NCI-H128 (cell line): ENCODE results near the gene RPL39L.

Source experiments
- DNase-seq: peaks from one replicate; lab custom pipeline; 2025; ENCODE audit not compliant: unreplicated experiment; lab: John Stamatoyannopoulos, UW

RPL39L gene

GRCh38 chr3:187102073-187102634, 37.1 kb downstream of the RPL39L start:
- no peak for DNase-seq

DNA sequence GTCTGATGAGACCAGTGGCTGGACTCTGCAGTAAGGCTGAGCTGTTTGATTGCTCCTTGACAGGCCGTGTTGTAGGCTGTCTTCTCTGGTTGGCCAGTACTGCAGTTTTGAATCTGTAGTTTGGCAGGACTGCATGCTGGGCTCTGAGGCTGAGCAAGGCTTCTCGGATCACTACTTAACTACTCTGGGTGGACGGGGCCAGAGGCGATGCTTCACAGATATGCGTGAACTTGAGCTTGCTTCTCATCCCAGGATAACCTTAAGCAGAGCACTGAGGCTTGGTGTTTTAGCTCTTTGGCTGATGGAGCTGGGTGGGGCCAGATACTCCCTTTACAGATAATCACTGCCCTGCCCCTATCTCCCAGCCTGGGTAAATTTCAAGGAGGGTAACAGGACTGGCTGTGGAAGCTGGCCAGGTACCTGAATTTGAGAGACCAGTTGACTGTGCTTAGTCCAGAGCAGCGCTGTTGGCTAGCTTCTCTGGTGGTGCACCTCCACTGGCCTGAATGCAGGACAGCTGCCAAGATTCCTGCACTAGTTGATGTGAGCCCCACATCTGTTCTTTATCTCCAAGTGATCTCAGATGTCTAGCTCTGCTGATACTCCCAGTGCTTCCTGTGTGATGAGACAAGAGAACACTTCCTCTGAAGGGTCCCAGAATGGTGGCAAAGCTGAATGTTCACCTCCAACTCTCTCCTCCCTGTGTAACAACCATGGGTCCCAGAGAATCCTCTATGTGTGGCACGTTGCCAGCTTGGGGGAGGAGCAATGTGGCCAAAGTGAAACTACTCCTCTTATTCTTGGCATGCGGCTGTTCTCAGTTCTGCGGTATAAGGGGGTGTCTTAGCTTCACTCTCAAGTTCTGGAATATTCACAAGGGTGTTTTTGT, 37.9 kb downstream of the RPL39L start:
- no peak for DNase-seq

GRCh38 chr3:187098923-187099512, 40.3 kb downstream of the RPL39L start:
- no peak for DNase-seq

- DNase-seq: no peak
Measured at GRCh38 chr3:187093320-187093719, 46.0 kb downstream of the RPL39L start.

GRCh38 chr3:187088701-187089100, 50.6 kb downstream of the RPL39L start:
- DNase-seq: no peak

GRCh38 chr3:187086831-187087230, 52.5 kb downstream of the RPL39L start:
- DNase-seq: no peak

DNA sequence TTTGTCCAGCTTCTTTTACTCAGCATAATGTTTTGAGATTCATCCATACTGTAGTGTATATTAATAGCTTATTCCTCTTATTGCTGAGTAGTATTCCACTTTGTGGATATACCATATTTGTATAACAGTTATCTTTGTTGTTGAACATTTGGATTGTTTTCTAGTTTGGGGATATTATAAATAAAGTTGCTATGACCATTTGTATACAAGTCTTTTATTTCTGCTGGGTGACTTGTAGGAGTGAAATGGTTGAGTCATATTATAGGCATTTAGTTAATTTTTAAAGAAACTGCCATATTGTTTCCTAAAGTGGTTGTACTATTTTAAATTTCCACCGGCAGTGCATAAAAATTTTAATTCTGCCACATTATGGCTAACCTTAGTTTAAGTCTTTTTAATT, 53.4 kb downstream of the RPL39L start:
- DNase-seq: no peak

DNA sequence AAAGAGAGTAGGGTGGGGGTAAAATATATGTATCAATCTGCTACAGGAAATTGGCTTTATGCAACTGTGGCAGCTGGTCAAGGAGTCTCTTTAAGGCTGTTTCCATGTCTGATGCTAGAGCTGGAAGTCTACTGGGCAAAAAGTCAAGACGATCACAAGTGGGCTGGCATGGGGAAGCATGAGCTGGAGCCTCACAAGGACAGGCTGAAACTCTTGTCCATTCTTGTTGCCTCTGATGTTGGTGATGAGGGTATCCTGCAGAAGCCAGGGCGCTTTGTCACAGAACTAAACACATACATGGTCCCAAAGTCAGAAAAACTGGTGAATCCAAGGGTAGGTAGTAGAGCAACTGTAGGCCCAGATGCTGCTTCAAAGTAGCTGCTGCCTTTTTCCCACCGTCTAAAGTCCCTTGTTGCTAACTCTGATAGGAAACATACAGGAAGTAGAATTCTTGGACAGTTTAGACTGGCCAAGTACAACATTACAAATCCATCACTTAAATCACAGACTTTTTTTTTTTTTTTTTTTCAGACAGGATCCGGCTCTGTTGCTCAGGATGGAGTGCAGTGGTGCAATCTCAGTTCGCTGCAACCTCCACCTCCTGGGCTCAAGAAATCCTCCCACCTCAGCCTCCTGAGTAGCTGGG, 54.2 kb downstream of the RPL39L start:
- no peak for DNase-seq

- DNase-seq: no peak
Measured at GRCh38 chr3:187084580-187084979, 54.7 kb downstream of the RPL39L start.

DNA sequence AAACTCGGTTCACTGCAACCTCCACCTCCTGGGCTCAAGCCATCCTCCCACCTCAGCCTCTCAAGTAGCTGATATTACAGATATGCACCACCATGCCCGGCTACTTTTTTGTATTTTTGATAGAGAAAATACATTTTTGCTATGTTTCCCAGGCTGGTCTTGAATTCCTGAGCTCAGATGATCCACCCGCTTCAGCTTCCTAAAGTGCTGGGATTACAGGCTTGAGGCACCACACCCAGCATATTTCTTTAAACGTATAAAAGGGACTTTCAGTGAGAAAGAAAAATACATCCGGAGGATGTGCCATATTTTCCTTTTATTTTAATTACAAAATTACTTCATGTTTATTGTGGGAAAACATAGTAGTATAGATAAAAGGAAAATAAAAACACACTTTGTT, 55.2 kb downstream of the RPL39L start:
- DNase-seq: no peak

- no peak for DNase-seq
Measured at GRCh38 chr3:187082758-187083375, 56.4 kb downstream of the RPL39L start.

DNA sequence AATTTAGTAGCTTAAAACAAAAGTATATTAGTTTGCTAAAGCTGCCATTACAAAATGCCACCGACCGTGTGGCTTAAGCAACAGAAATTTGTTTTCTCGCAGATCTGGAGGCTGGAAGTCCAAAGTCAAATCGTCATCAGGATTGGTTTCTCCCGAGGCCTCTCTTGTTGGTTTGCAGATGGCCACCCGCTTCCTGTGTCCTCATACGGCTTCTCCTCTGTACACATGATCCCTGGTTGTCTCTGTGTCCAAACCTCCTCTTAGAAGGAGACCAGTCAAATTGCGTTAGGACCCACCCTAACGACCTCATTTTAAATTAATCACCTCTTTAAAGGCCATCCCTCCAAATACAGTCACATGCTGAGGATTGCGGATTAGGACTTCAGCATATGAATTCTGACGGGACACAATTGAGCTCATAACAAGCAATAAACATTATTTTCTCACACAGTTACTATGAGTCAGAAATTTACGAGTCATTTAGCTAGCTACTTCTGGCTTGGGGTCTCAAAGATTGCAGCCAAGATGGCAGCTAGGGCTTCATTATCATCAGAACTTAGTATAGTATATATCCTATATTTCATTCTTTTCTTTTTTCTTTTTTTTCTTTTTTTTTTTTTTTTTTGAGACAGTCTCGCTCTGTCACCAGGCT, 58.4 kb downstream of the RPL39L start:
- DNase-seq: no peak

- DNase-seq: no peak
Measured at GRCh38 chr3:187079090-187080022, 59.9 kb downstream of the RPL39L start.

DNA sequence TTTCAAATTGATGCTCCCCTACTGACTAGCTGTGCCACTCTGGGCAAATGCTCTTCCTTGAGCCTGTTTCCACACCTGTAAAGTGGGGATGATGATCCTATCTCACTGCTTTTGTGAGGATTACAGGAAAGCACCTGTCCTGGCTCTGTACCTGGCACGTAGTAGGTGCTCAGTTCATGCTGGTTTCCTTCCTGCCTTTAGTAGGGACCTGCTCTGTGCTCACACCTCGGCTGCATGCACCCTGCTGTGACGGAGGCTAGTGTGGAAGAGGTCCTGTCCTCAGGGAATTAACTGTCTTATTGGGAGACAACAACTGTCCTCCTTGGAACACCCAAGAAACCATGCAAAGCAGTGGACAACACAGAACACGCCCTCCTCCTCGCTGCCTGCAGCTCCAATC, 61.8 kb downstream of the RPL39L start:
- DNase-seq: no peak

- DNase-seq: no peak
Measured at GRCh38 chr3:187077085-187077484, 62.2 kb downstream of the RPL39L start.

- no peak for DNase-seq
Measured at GRCh38 chr3:187076297-187076696, 63.0 kb downstream of the RPL39L start.

DNA sequence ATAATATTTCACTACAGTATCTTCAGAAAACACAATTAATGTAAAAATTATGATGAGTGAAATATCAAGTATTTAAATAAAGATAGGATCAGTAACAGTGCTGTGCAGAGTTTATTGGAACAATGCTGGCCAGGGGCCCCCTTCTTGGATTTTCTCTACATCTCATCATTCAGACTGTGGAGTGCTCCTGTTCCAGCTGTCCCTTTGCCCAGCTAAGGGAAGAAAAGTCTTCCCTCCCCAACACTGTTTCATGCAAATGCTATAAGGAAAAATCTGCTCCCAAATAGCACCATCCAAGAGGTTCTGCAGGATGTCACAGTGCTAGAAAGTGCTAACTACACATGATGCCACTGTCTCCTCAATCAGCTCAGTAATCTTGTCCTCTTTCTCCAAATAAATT, 64.5 kb downstream of the RPL39L start:
- DNase-seq: no peak

DNA sequence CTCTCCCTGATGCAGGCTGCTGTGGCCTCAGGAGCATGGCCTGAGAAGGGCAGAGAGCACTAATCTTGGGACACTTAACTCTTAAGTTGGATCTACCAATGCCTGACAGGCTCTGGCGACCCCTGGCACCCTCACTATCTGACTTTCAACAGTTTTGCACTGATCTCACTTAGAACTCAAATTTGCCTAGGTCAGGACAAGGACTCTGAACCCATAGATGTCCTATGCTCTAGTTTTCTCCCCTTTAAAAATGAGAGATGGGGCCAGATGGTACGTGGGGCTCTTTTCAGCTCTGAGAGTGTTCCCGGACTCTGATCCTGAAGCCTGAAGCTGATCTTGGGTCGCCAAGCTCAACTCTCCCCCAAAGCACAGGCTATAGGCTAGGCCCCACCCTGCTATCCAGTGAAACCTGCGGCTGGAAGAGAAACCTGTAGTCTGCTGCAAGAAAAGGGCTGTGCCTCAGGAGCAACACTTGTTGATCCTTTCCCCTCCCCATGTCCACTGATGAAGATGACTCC, 65.7 kb downstream of the RPL39L start:
- DNase-seq: no peak

DNA sequence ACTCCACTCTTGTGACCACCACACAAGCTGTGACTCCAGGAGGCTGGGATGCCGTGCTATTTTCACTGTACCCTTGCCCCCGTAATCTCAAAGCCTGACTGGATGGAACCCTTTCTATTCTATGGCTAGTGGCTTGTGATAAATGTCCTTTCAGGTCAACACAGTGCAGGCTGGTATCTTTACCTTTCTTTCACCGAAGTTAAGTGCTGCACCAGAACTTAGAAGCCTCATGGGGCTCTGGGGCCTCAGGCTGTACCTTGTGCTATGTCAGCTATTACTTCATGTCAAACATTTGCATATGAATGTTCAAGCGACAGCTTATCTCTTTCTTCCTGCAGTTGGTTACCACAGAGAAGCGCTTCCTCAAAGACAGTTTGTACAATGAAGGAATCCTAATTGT, 66.8 kb downstream of the RPL39L start:
- no peak for DNase-seq

DNA sequence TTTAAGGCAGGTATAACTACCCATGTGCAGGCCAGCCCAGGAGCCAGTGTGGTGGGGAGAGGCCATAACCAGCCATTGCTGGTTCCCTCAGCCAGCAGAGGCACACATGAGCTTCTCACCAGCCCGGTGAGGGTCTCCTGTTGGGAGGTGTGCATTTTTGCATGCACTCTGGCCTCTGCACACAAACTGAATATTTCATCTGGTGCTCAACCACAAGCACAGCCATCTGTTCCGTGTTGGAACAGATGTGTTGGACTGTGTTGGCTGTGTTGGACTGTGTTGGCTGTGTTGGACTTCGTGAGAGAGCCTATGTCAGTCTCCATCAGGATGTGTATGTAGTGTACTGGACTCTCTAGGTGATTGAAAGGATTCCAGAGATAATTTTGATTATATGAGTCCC, 67.2 kb downstream of the RPL39L start:
- no peak for DNase-seq
